HG02678 (cell line): ENCODE measurements around the gene YJEFN3.

ENCODE experiments used
- ATAC-seq: cut with Tn5 transposase; IDR thresholded peaks from one replicate; pipeline ENCODE4 v1.9.1; 2021; ENCODE audit warnings: mild to moderate bottlenecking, moderate library complexity; ENCODE audit not compliant: unreplicated experiment

YJEFN3 gene

GRCh38 chr19:19495614-19496603, 32.8 kb upstream of the YJEFN3 start:
- no peak for ATAC-seq

DNA sequence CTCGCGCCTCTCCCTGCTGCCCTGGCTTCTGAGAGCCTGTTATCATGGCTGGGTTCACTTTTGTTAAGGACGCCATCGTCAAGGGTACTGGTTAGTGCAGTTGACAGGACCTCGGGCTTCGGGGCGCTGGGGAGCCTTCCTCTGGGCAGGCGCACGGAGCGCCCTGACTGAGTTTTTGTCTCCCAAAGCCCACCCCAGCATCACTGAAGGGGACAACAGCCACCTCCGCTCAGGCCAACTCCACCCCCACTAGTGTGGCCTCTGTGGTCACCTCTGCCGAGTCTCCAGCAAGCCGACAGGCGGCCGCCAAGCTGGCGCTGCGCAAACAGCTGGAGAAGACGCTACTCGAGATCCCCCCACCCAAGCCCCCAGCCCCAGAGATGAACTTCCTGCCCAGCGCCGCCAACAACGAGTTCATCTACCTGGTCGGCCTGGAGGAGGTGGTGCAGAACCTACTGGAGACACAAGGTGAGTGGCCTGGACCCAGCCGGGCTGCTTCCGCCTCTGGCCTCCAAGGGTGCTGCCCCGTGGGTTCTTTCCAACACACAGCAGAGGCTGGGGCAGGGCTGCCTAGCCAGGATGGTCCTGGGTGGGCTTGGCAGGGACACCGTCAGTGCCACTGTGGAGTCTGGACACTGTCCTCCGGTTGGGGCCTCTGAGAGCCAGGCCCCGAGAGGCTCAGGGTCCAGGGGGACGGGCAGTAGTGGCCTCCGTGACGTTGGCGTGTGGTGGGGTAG, 30.3 kb upstream of the YJEFN3 start:
- ATAC-seq: no peak

- no peak for ATAC-seq
Observed at GRCh38 chr19:19499272-19499995, 29.3 kb upstream of the YJEFN3 start.

- ATAC-seq: no peak
Observed at GRCh38 chr19:19500975-19501644, 27.6 kb upstream of the YJEFN3 start.

DNA sequence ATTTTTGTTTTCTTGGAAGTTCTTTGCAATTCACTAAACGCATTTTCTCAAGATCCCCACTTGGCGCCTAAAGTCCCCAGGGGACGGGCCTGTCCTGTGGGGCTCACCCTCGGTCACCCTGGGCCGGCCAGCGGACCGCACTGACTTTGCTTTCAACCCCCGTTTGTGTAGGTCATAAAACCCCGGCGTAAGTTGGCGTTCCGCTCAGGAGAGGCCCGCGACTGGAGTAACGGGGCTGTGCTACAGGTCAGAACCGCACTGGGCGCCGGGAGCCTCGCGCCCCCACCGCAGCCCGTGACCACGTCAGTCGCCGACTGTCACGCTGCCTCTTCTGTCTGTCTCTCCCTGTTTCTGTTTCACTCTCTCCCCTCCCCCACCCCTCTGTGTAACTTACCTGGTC, 26.9 kb upstream of the YJEFN3 start:
- ATAC-seq: no peak

- no peak for ATAC-seq
Observed at GRCh38 chr19:19502281-19502680, 26.4 kb upstream of the YJEFN3 start.

DNA sequence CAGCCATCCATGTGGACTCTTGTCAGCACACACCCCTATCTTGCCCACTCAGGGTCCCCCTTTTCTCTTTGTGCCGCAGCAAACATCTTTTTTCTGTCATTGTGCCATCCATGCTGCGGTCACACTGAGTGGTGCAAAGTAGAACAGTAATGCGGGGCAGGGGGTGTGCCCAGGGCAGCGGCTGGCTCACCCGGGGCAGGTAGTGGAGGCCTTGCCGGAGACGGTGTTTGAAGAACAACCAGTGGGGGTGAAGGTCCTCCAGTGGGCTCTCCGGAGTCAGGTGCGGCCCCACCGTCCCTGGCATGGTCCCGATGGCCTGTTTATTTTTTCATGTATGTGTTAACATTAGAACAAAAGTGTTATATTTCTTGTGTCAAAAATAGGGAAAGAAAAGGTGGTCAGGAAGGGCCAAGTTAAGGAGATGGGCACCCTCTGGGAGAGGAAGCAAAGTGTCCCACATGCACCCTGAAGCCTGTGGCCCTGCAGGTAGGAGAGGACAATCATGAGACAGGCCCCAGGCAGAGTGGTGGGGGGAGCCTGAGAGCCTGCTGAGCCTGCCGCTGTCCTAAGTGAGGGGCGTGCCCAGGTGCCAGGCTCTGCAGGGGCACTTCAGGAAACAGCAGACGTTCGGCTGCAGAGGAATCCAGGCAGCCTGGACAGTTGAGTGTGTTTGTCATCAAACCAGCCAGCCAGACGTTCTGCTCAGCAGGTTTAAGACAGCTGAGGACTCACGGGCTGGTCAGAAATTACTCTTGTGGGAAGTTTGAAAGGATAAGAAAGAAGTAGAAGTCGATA, 25.7 kb upstream of the YJEFN3 start:
- ATAC-seq: no peak

GRCh38 chr19:19504754-19505668, 23.7 kb upstream of the YJEFN3 start:
- no peak for ATAC-seq

- ATAC-seq: no peak
Observed at GRCh38 chr19:19505669-19506326, 22.9 kb upstream of the YJEFN3 start.

DNA sequence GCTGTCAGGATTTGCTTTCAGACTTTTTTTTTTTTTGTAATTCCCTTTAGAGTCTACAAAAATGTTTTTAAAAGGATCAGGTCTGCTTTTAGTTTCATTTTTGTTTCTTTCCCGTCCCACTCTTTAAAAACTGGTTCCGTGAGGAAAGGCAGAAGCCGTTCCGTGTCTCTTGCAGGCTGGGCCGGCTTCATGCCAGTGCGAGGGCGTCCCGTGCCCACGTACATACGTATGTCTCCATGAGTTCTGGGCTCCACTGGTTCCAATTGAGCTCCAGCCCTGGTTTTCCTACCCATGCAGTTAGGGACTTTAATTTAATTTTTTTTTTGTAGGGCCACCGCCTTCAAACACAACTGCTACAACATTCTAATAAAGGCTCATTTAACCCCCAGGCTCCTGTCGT, 22.1 kb upstream of the YJEFN3 start:
- no peak for ATAC-seq

GRCh38 chr19:19507354-19507753, 21.4 kb upstream of the YJEFN3 start:
- no peak for ATAC-seq

DNA sequence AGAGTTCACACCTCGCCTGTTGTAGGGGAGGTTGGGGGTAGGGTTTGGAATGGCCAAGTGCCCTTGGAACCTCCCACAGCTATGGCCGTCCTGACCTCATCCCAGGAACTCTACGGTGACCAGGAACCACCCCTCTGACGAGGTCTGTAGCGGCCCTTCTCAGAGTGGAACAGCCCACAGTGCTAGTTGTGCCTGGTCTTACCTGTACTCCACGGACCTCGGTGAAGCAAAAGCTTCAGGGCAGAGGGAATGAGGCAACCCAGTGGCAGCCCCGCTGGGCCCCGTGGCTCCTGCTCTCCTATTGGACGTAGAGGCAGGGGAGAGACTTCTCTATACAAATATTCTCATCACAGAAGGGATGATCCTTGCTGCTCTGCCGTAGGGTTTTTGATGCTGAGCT, 20.5 kb upstream of the YJEFN3 start:
- ATAC-seq: no peak

GRCh38 chr19:19510432-19510831, 18.3 kb upstream of the YJEFN3 start:
- ATAC-seq: no peak

GRCh38 chr19:19513682-19514081, 15.0 kb upstream of the YJEFN3 start:
- no peak for ATAC-seq

DNA sequence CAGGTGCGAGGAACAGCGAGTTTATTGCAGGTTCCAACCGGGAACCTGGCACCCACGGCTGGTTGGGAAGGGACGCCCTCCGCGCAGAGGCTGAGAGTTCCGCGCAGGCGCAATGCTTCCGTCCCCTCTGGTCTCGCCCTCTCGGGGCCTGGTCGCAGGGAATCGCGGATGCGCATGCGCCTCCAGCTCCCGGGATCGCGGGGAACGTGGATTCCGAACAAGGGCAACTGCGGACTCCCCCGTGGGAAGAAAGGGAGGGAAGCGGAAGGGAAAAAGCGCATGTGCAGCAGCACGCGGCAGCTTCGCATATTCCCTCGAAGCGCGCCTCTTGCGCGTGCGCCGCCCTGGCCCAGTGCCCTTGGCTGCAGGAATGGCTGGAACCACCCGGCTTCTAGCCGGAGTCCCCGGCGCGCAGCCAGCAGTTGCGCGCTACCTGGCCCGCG, 14.5 kb upstream of the YJEFN3 start:
- ATAC-seq: no peak

DNA sequence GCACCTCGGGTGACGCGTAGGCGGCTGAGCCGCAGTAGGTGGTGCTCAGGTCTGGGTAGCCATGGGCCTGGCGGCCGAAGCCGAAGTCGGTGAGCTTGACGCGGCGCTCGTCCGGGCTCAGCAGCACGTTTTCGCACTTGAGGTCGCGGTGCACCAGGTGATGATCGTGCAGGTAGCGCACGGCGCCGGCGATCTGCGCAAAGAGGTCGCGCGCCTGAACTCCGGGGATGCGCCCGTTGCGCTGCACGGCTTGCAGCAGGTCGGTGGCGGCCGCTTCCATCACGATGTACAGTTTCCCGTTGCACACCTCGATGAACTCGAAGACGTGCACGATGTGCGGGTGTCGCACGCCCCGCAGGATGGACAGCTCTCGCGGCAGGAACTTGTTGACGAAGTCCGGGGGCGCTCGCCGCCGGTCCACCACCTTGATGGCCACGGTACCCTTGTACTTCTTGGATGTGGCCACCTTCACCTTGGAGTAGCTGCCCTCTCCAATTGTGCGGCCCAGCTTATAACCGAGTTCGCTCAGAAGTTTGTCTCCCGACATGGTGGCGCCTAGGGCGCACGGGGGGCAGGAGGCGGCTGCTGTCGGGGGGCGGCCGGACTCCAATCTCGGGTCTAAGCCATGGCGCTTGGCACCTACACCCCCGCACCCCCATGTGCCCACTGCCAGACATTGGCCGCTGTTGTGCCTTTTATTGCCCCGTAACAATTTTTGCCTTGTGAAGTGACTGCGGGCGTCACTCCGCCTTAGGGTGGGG, 13.7 kb upstream of the YJEFN3 start, which contains the start of gene TSSK6:
Gene TSSK6 (minus strand): TSS at position 668 of the 761 bp plus-strand sequence. CDS start 121 bp downstream, at position 547.
- ATAC-seq: no peak
